ENCODE results near the gene GGACT.

Gene GGACT

GRCh38 chr13:100547791-100548201, 40.8 kb downstream of the GGACT start:
- Mint-ChIP-seq H3K27me3 (ENCODE audit: low read depth) (no peaks in the 10 kb centered on the region), H3K4me1 (ENCODE audit: low read depth) (peaks cover 3% of the 10 kb centered on the region), H3K27ac (no peak overlapping the region), H3K4me3 (no peak overlapping the region), H3K9me3 (no peaks in the 10 kb centered on the region), H3K36me3 (ENCODE audit: low read depth) (peaks cover under 1% of the 10 kb centered on the region)

- no peak overlapping the region for H3K27ac Mint-ChIP-seq
- H3K36me3 Mint-ChIP-seq (ENCODE audit: low read depth), result peaks cover 1% of the 10 kb centered on the region
- peaks cover 5% of the 10 kb centered on the region for H3K4me1 Mint-ChIP-seq (ENCODE audit: low read depth)
- no peaks in the 10 kb centered on the region for H3K27me3 Mint-ChIP-seq (ENCODE audit: low read depth)
- H3K4me3 Mint-ChIP-seq, result no peak overlapping the region
- H3K9me3 Mint-ChIP-seq, result no peaks in the 10 kb centered on the region
Observed at GRCh38 chr13:100546713-100547405, 41.7 kb downstream of the GGACT start.

GRCh38 chr13:100545684-100546061, 42.9 kb downstream of the GGACT start:
- peaks cover 1% of the 10 kb centered on the region for H3K36me3 Mint-ChIP-seq (ENCODE audit: low read depth)
- no peak overlapping the region for H3K27ac Mint-ChIP-seq
- no peaks in the 10 kb centered on the region for H3K27me3 Mint-ChIP-seq (ENCODE audit: low read depth)
- no peaks in the 10 kb centered on the region for H3K9me3 Mint-ChIP-seq
- peaks cover 5% of the 10 kb centered on the region for H3K4me1 Mint-ChIP-seq (ENCODE audit: low read depth)
- H3K4me3 Mint-ChIP-seq, result no peak overlapping the region

GRCh38 chr13:100544866-100545683, 43.5 kb downstream of the GGACT start:
- H3K36me3 Mint-ChIP-seq (ENCODE audit: low read depth), result peaks cover 4% of the 10 kb centered on the region
- H3K4me1 Mint-ChIP-seq (ENCODE audit: low read depth), result peaks cover 5% of the 10 kb centered on the region
- no peak overlapping the region for H3K27ac Mint-ChIP-seq
- no peak overlapping the region for H3K4me3 Mint-ChIP-seq
- H3K27me3 Mint-ChIP-seq (ENCODE audit: low read depth), result no peaks in the 10 kb centered on the region
- H3K9me3 Mint-ChIP-seq, result no peaks in the 10 kb centered on the region

- H3K9me3 Mint-ChIP-seq, result no peaks in the 10 kb centered on the region
Observed at GRCh38 chr13:100543872-100544602, 44.6 kb downstream of the GGACT start.

GRCh38 chr13:100542826-100543156, 45.8 kb downstream of the GGACT start:
- Mint-ChIP-seq H3K36me3 (ENCODE audit: low read depth) (peaks cover 4% of the 10 kb centered on the region), H3K27ac (no peak overlapping the region), H3K4me1 (ENCODE audit: low read depth) (peaks cover 14% of the 10 kb centered on the region), H3K4me3 (no peak overlapping the region), H3K9me3 (no peaks in the 10 kb centered on the region), H3K27me3 (ENCODE audit: low read depth) (no peaks in the 10 kb centered on the region)

More at GRCh38 chr13:100543872-100544602, 44.6 kb downstream of the GGACT start:
- Mint-ChIP-seq H3K27me3 (ENCODE audit: low read depth) (no peaks in the 10 kb centered on the region), H3K4me3 (no peak overlapping the region), H3K27ac (no peak overlapping the region), H3K4me1 (ENCODE audit: low read depth) (peaks cover 8% of the 10 kb centered on the region), H3K36me3 (ENCODE audit: low read depth) (peaks cover 4% of the 10 kb centered on the region)

- no peaks in the 10 kb centered on the region for H3K27me3 Mint-ChIP-seq (ENCODE audit: low read depth)
- peaks cover 20% of the 10 kb centered on the region for H3K4me1 Mint-ChIP-seq (ENCODE audit: low read depth)
- H3K27ac Mint-ChIP-seq, result no peak overlapping the region
- H3K4me3 Mint-ChIP-seq, result no peak overlapping the region
- H3K36me3 Mint-ChIP-seq (ENCODE audit: low read depth), result peaks cover 4% of the 10 kb centered on the region
- no peaks in the 10 kb centered on the region for H3K9me3 Mint-ChIP-seq
Observed at GRCh38 chr13:100541897-100542825, 46.4 kb downstream of the GGACT start.

GRCh38 chr13:100540621-100541020, 48.0 kb downstream of the GGACT start:
- Mint-ChIP-seq H3K4me3 (no peak overlapping the region), H3K27me3 (ENCODE audit: low read depth) (no peaks in the 10 kb centered on the region), H3K4me1 (ENCODE audit: low read depth) (peaks cover 21% of the 10 kb centered on the region), H3K9me3 (no peaks in the 10 kb centered on the region), H3K36me3 (ENCODE audit: low read depth) (peaks cover 4% of the 10 kb centered on the region), H3K27ac (no peak overlapping the region)

GRCh38 chr13:100537951-100538462, 50.6 kb downstream of the GGACT start:
- Mint-ChIP-seq H3K36me3 (ENCODE audit: low read depth) (peaks cover 4% of the 10 kb centered on the region), H3K27ac (no peak overlapping the region), H3K4me3 (no peak overlapping the region), H3K9me3 (no peaks in the 10 kb centered on the region), H3K4me1 (ENCODE audit: low read depth) (peaks cover 19% of the 10 kb centered on the region), H3K27me3 (ENCODE audit: low read depth) (no peaks in the 10 kb centered on the region)

GRCh38 chr13:100537486-100537885, 51.1 kb downstream of the GGACT start:
- H3K9me3 Mint-ChIP-seq, result no peaks in the 10 kb centered on the region
- H3K27ac Mint-ChIP-seq, result no peak overlapping the region
- no peaks in the 10 kb centered on the region for H3K27me3 Mint-ChIP-seq (ENCODE audit: low read depth)
- H3K36me3 Mint-ChIP-seq (ENCODE audit: low read depth), result peaks cover 3% of the 10 kb centered on the region
- peaks cover 16% of the 10 kb centered on the region for H3K4me1 Mint-ChIP-seq (ENCODE audit: low read depth)
- no peak overlapping the region for H3K4me3 Mint-ChIP-seq

- no peak overlapping the region for H3K27ac Mint-ChIP-seq
- H3K4me1 Mint-ChIP-seq (ENCODE audit: low read depth), result peaks cover 16% of the 10 kb centered on the region
- H3K27me3 Mint-ChIP-seq (ENCODE audit: low read depth), result no peaks in the 10 kb centered on the region
- no peak overlapping the region for H3K4me3 Mint-ChIP-seq
- H3K9me3 Mint-ChIP-seq, result no peaks in the 10 kb centered on the region
- peaks cover 3% of the 10 kb centered on the region for H3K36me3 Mint-ChIP-seq (ENCODE audit: low read depth)
Observed at GRCh38 chr13:100536643-100537180, 51.9 kb downstream of the GGACT start.

- peaks cover 16% of the 10 kb centered on the region for H3K4me1 Mint-ChIP-seq (ENCODE audit: low read depth)
- no peak overlapping the region for H3K27ac Mint-ChIP-seq
- H3K4me3 Mint-ChIP-seq, result no peak overlapping the region
- H3K36me3 Mint-ChIP-seq (ENCODE audit: low read depth), result peaks cover 3% of the 10 kb centered on the region
- no peaks in the 10 kb centered on the region for H3K27me3 Mint-ChIP-seq (ENCODE audit: low read depth)
- no peaks in the 10 kb centered on the region for H3K9me3 Mint-ChIP-seq
Observed at GRCh38 chr13:100535426-100536135, 53.0 kb downstream of the GGACT start.

GRCh38 chr13:100534911-100535310, 53.7 kb downstream of the GGACT start:
- Mint-ChIP-seq H3K4me1 (ENCODE audit: low read depth) (peaks cover 16% of the 10 kb centered on the region), H3K9me3 (no peaks in the 10 kb centered on the region), H3K27me3 (ENCODE audit: low read depth) (no peaks in the 10 kb centered on the region), H3K4me3 (no peak overlapping the region), H3K36me3 (ENCODE audit: low read depth) (no peaks in the 10 kb centered on the region), H3K27ac (no peak overlapping the region)
